ENCODE data around the gene ZNF576. TPM values are rescaled to one million over a fixed set of nuclear protein-coding genes. Genes with fewer than 3 reads are reported as not detected.
"Not testable (repeated sequence)": the region's sequence is repeated elsewhere in the genome, so short reads cannot be mapped to it uniquely, and the experiment has no call there.

The ZNF576 gene
- total and polyA plus RNA-seq, 4 donors = 8.0 to 18.8 (median 15.2) TPM

GRCh38 chr19:43634506-43634871 lies 38.1 kb downstream of the ZNF576 start:
- Histone ChIP-seq H3K27ac (ENCODE audit: low read depth, low read length) (peak overlapping the region; percentile 97), H3K4me1 (ENCODE audit: control insufficient read depth, insufficient read depth, low read length) (peaks cover 55% of the 10 kb centered on the region), H3K9me3 (ENCODE audit: control insufficient read depth, insufficient read depth, low read length) (no peaks in the 10 kb centered on the region), H3K36me3 (ENCODE audit: control insufficient read depth, insufficient read depth, low read length) (peaks cover 2% of the 10 kb centered on the region), H3K4me3 (ENCODE audit: low read depth, low read length) (peak overlapping the region; percentile 66), H3K27me3 (ENCODE audit: control insufficient read depth, insufficient read depth, low read length) (no peaks in the 10 kb centered on the region)
- DNase-seq (ENCODE audit: low read depth in 4 of 6, low spot score in 6 of 6) = peak in 3 of 6 donors; percentile 55 to 82 (median 77)
- WGBS (ENCODE audit: insufficient coverage) = 18% methylated on average over 2 of the region's 5 CpGs

GRCh38 chr19:43634872-43635560 lies 38.6 kb downstream of the ZNF576 start:
- peak overlapping the region; percentile 97 for H3K27ac ChIP-seq (ENCODE audit: low read depth, low read length)
- DNase-seq (ENCODE audit: low read depth in 4 of 6, low spot score in 6 of 6) = peak in 5 of 6 donors; percentile 61 to 91 (median 73)
- H3K4me1 ChIP-seq (ENCODE audit: control insufficient read depth, insufficient read depth, low read length) = peaks cover 57% of the 10 kb centered on the region
- peaks cover 2% of the 10 kb centered on the region for H3K36me3 ChIP-seq (ENCODE audit: control insufficient read depth, insufficient read depth, low read length)
- no peaks in the 10 kb centered on the region for H3K27me3 ChIP-seq (ENCODE audit: control insufficient read depth, insufficient read depth, low read length)
- H3K4me3 ChIP-seq (ENCODE audit: low read depth, low read length) = peak overlapping the region; percentile 66
- WGBS (ENCODE audit: insufficient coverage) = 5% methylated on average over 17 of the region's 17 CpGs
- H3K9me3 ChIP-seq (ENCODE audit: control insufficient read depth, insufficient read depth, low read length) = no peaks in the 10 kb centered on the region

- 0% methylated on average over 1 of the region's 2 CpGs for WGBS (ENCODE audit: insufficient coverage)
- not testable (repeated sequence) for DNase-seq (ENCODE audit: low read depth in 4 of 6, low spot score in 6 of 6)
These were observed 39.2 kb downstream of the ZNF576 start for GRCh38 chr19:43635561-43635940.

GRCh38 chr19:43636121-43636683 lies 39.8 kb downstream of the ZNF576 start:
- H3K4me1 ChIP-seq (ENCODE audit: control insufficient read depth, insufficient read depth, low read length) = peaks cover 65% of the 10 kb centered on the region

More at GRCh38 chr19:43635561-43635940, 39.2 kb downstream of the ZNF576 start:
- Histone ChIP-seq H3K27ac (ENCODE audit: low read depth, low read length) (peak overlapping the region; percentile 97), H3K4me1 (ENCODE audit: control insufficient read depth, insufficient read depth, low read length) (peaks cover 62% of the 10 kb centered on the region), H3K4me3 (ENCODE audit: low read depth, low read length) (peak overlapping the region; percentile 66)
- H3K9me3 ChIP-seq (ENCODE audit: control insufficient read depth, insufficient read depth, low read length); H3K27me3 ChIP-seq (ENCODE audit: control insufficient read depth, insufficient read depth, low read length); H3K36me3 ChIP-seq (ENCODE audit: control insufficient read depth, insufficient read depth, low read length): not testable (repeated sequence)

GRCh38 chr19:43638214-43638994 lies 42.0 kb downstream of the ZNF576 start:
- Histone ChIP-seq H3K4me3 (ENCODE audit: low read depth, low read length) (peak overlapping the region; percentile 54), H3K9me3 (ENCODE audit: control insufficient read depth, insufficient read depth, low read length) (no peaks in the 10 kb centered on the region), H3K27me3 (ENCODE audit: control insufficient read depth, insufficient read depth, low read length) (no peaks in the 10 kb centered on the region), H3K4me1 (ENCODE audit: control insufficient read depth, insufficient read depth, low read length) (peaks cover 60% of the 10 kb centered on the region), H3K36me3 (ENCODE audit: control insufficient read depth, insufficient read depth, low read length) (peaks cover 2% of the 10 kb centered on the region), H3K27ac (ENCODE audit: low read depth, low read length) (peak overlapping the region; percentile 76)
- DNase-seq (ENCODE audit: low read depth in 4 of 6, low spot score in 6 of 6) = peak in 2 of 6 donors; percentile 28 to 43
- 9% methylated on average over 2 of the region's 13 CpGs for WGBS (ENCODE audit: insufficient coverage)

More at GRCh38 chr19:43636121-43636683, 39.8 kb downstream of the ZNF576 start:
- no peaks in the 10 kb centered on the region for H3K9me3 ChIP-seq (ENCODE audit: control insufficient read depth, insufficient read depth, low read length)
- 49% methylated on average over 5 of the region's 14 CpGs for WGBS (ENCODE audit: insufficient coverage)
- H3K27me3 ChIP-seq (ENCODE audit: control insufficient read depth, insufficient read depth, low read length) = no peaks in the 10 kb centered on the region
- peak in 2 of 6 donors; percentile 31 to 67 for DNase-seq (ENCODE audit: low read depth in 4 of 6, low spot score in 6 of 6)
- H3K4me3 ChIP-seq (ENCODE audit: low read depth, low read length) = peak overlapping the region; percentile 31
- peak overlapping the region; percentile 97 for H3K27ac ChIP-seq (ENCODE audit: low read depth, low read length)
- peaks cover 2% of the 10 kb centered on the region for H3K36me3 ChIP-seq (ENCODE audit: control insufficient read depth, insufficient read depth, low read length)

- Histone ChIP-seq H3K27ac (ENCODE audit: low read depth, low read length) (peak overlapping the region; percentile 76), H3K4me3 (ENCODE audit: low read depth, low read length) (peak overlapping the region; percentile 54), H3K36me3 (ENCODE audit: control insufficient read depth, insufficient read depth, low read length) (peaks cover 2% of the 10 kb centered on the region), H3K9me3 (ENCODE audit: control insufficient read depth, insufficient read depth, low read length) (no peaks in the 10 kb centered on the region), H3K27me3 (ENCODE audit: control insufficient read depth, insufficient read depth, low read length) (no peaks in the 10 kb centered on the region), H3K4me1 (ENCODE audit: control insufficient read depth, insufficient read depth, low read length) (peaks cover 54% of the 10 kb centered on the region)
- peak in 2 of 6 donors; percentile 18 to 25 for DNase-seq (ENCODE audit: low read depth in 4 of 6, low spot score in 6 of 6)
- 2% methylated on average over 18 of the region's 18 CpGs for WGBS (ENCODE audit: insufficient coverage)
These were observed 42.7 kb downstream of the ZNF576 start for GRCh38 chr19:43638995-43639518.

- Histone ChIP-seq H3K4me1 (ENCODE audit: control insufficient read depth, insufficient read depth, low read length) (peaks cover 47% of the 10 kb centered on the region), H3K4me3 (ENCODE audit: low read depth, low read length) (peak within 1 kb of the TSS; percentile 64), H3K9me3 (ENCODE audit: control insufficient read depth, insufficient read depth, low read length) (no peaks in the 10 kb centered on the region), H3K27ac (ENCODE audit: low read depth, low read length) (peak within 1 kb of the TSS; percentile 76), H3K27me3 (ENCODE audit: control insufficient read depth, insufficient read depth, low read length) (no peaks in the 10 kb centered on the region), H3K36me3 (ENCODE audit: control insufficient read depth, insufficient read depth, low read length) (peaks cover 2% of the 10 kb centered on the region)
- DNase-seq (ENCODE audit: low read depth in 4 of 6, low spot score in 6 of 6) = peak in 3 of 6 donors; percentile 43 to 81 (median 79)
- whole genome bisulfite sequencing (ENCODE audit: insufficient coverage) = 0% methylated on average over 109 of the region's 110 CpGs
These were observed 43.4 kb downstream of the ZNF576 start, which contains the start of gene CADM4 for GRCh38 chr19:43639519-43640423. TSS of gene CADM4 (minus strand) at chr19:43639850. CDS start at chr19:43639790, 60 bp downstream.

GRCh38 chr19:43640424-43640757 lies 44.0 kb downstream of the ZNF576 start:
- H3K36me3 ChIP-seq (ENCODE audit: control insufficient read depth, insufficient read depth, low read length) = peaks cover 2% of the 10 kb centered on the region

GRCh38 chr19:43641333-43641732 lies 44.9 kb downstream of the ZNF576 start:
- no peak for DNase-seq (ENCODE audit: low read depth in 4 of 6, low spot score in 6 of 6)
- H3K4me3 ChIP-seq (ENCODE audit: low read depth, low read length) = no peak overlapping the region
- H3K36me3 ChIP-seq (ENCODE audit: control insufficient read depth, insufficient read depth, low read length) = peaks cover 1% of the 10 kb centered on the region
- no peaks in the 10 kb centered on the region for H3K9me3 ChIP-seq (ENCODE audit: control insufficient read depth, insufficient read depth, low read length)
- WGBS (ENCODE audit: insufficient coverage) = 80% methylated on average over 2 of the region's 2 CpGs
- H3K27me3 ChIP-seq (ENCODE audit: control insufficient read depth, insufficient read depth, low read length) = no peaks in the 10 kb centered on the region
- peaks cover 32% of the 10 kb centered on the region for H3K4me1 ChIP-seq (ENCODE audit: control insufficient read depth, insufficient read depth, low read length)
- H3K27ac ChIP-seq (ENCODE audit: low read depth, low read length) = no peak overlapping the region

More at GRCh38 chr19:43640424-43640757, 44.0 kb downstream of the ZNF576 start:
- Histone ChIP-seq H3K27ac (ENCODE audit: low read depth, low read length) (peak overlapping the region; percentile 64), H3K4me1 (ENCODE audit: control insufficient read depth, insufficient read depth, low read length) (peaks cover 41% of the 10 kb centered on the region), H3K9me3 (ENCODE audit: control insufficient read depth, insufficient read depth, low read length) (no peaks in the 10 kb centered on the region), H3K4me3 (ENCODE audit: low read depth, low read length) (peak overlapping the region; percentile 64), H3K27me3 (ENCODE audit: control insufficient read depth, insufficient read depth, low read length) (no peaks in the 10 kb centered on the region)
- 4% methylated on average over 7 of the region's 9 CpGs for WGBS (ENCODE audit: insufficient coverage)
- DNase-seq (ENCODE audit: low read depth in 4 of 6, low spot score in 6 of 6) = no peak

All from spinal cord (tissue), 10 donors.